HepG2 (cell line): ENCODE measurements around the gene TMEM183A. TPM values are rescaled to one million over a fixed set of nuclear protein-coding genes. Genes with fewer than 3 reads are reported as not detected.
A peak's percentile ranks its signal among the peaks of the same experiment; 100 is the strongest.

Experiments used
- E2F2 ChIP-seq: sonication (generic); formaldehyde crosslinking; IDR thresholded peaks from 2 replicates; pipeline ENCODE4 v1.4.0; 2020; ENCODE audit warnings: missing genetic modification reagents, borderline replicate concordance
- ELK4 ChIP-seq: sonication (generic); formaldehyde crosslinking; IDR thresholded peaks from 2 replicates; pipeline ENCODE4 v1.9.0; 2021; ENCODE audit warnings: missing genetic modification reagents, borderline replicate concordance
- ESRRA ChIP-seq: sonication (generic); formaldehyde crosslinking; IDR thresholded peaks from 2 replicates; pipeline ENCODE4 v1.5.1; 2020; ENCODE audit warnings: mild to moderate bottlenecking, low read depth, missing genetic modification reagents
- HHEX ChIP-seq: IDR thresholded peaks from 2 replicates; pipeline ENCODE4 v1.6.1; 2016; ENCODE audit warnings: control low read depth
- HNF4G ChIP-seq, 2 experiments: sonication (generic) in 1 of 2; formaldehyde crosslinking in 1 of 2; IDR thresholded peaks; 2 replicates each; pipeline versions ENCODE4 v1.4.0 to v1.6.1; 2011 to 2020; ENCODE audit warnings: borderline replicate concordance in 2 of 2, low read depth in 2 of 2, mild to moderate bottlenecking in 2 of 2, low read length in 1 of 2, missing genetic modification reagents in 1 of 2, moderate library complexity in 1 of 2
- MAF1 ChIP-seq: sonication (generic); formaldehyde crosslinking; IDR thresholded peaks from 2 replicates; pipeline ENCODE4 v1.5.0; 2020; ENCODE audit warnings: missing genetic modification reagents, borderline replicate concordance
- MED1 ChIP-seq: sonication (generic); formaldehyde crosslinking; IDR thresholded peaks from 2 replicates; pipeline ENCODE4 v1.4.0; 2020; ENCODE audit warnings: missing genetic modification reagents
- PRDM10 ChIP-seq: sonication (generic); formaldehyde crosslinking; IDR thresholded peaks from 2 replicates; pipeline ENCODE4 v1.4.0; 2020; ENCODE audit warnings: low read depth, missing genetic modification reagents
- REPIN1 ChIP-seq: sonication (generic); formaldehyde crosslinking; IDR thresholded peaks from 2 replicates; pipeline ENCODE4 v1.8.0; 2022; ENCODE audit warnings: missing genetic modification reagents, low read depth, mild to moderate bottlenecking, borderline replicate concordance
- SRY ChIP-seq: sonication (generic); formaldehyde crosslinking; IDR thresholded peaks from 2 replicates; pipeline ENCODE4 v1.8.0; 2022; ENCODE audit warnings: mild to moderate bottlenecking, missing genetic modification reagents
- STAT5B ChIP-seq: sonication (generic); formaldehyde crosslinking; IDR thresholded peaks from 2 replicates; pipeline ENCODE4 v1.4.0; 2020; ENCODE audit warnings: missing genetic modification reagents
- ZNF292 ChIP-seq: sonication (generic); formaldehyde crosslinking; IDR thresholded peaks from 2 replicates; pipeline ENCODE4 v1.8.1; 2022; ENCODE audit warnings: mild to moderate bottlenecking, low read depth, missing genetic modification reagents, borderline replicate concordance
- ZNF318 ChIP-seq: sonication (generic); formaldehyde crosslinking; IDR thresholded peaks from 2 replicates; pipeline ENCODE4 v1.4.0; 2020; ENCODE audit warnings: mild to moderate bottlenecking, missing genetic modification reagents
- ZNF75D ChIP-seq: sonication (generic); formaldehyde crosslinking; IDR thresholded peaks from 2 replicates; pipeline ENCODE4 v1.8.1; 2023; ENCODE audit warnings: missing genetic modification reagents, mild to moderate bottlenecking, borderline replicate concordance
- ZNF841 ChIP-seq: sonication (generic); formaldehyde crosslinking; IDR thresholded peaks from 2 replicates; pipeline ENCODE4 v1.8.1; 2023; ENCODE audit warnings: missing genetic modification reagents, borderline replicate concordance
- polyA plus RNA-seq, 8 experiments: library from polyadenylated mRNA; depleted of rRNA in 3 of 8; stranded (reverse) in 7 of 8; unstranded in 1 of 8; fragments of >200 nt; fragmentation: Illumina TruSeq in 4 of 8; extraction: Trizol in 4 of 8; gene quantifications; 2 replicates each; pipeline versions ENCODE4 v1.2.1 to v1.2.3, GENCODE V29; 2011 to 2016; ENCODE audit warnings: low read depth in 4 of 8, missing spikeins in 1 of 8, mixed read lengths in 1 of 8; ENCODE audit not compliant: insufficient read depth in 1 of 8
- total RNA-seq, 5 experiments: library from RNA; depleted of rRNA; stranded (reverse); fragments of >200 nt; fragmentation: Illumina TruSeq; extraction: Trizol; gene quantifications; 2 replicates each; pipeline ENCODE4 v1.2.3, GENCODE V29; 2016; ENCODE audit warnings: low read depth in 1 of 5

The TMEM183A gene
- total and polyA plus RNA-seq, 2 of the 13 experiments (the other 11 are each of a cell fraction or from before 2014, with no cell fraction given): 59.7 to 82.0 TPM

- TF ChIP-seq ESRRA (CRISPR knock-in tag) (peak; percentile 99), ZNF318 (CRISPR knock-in tag) (no peak), STAT5B (CRISPR knock-in tag) (no peak), ZNF75D (no peak), HHEX (CRISPR knock-in tag) (no peak), MED1 (no peak), HNF4G (IDR thresholded peaks at IDR 0.05; ENCODE audit: borderline replicate concordance, low read depth, low read length) (peak; percentile 74), HNF4G (CRISPR knock-in tag; IDR thresholded peaks at IDR 0.05; ENCODE audit: borderline replicate concordance, low read depth) (no peak), MAF1 (CRISPR knock-in tag) (no peak), ZNF841 (CRISPR knock-in tag) (no peak), ELK4 (CRISPR knock-in tag) (no peak), PRDM10 (CRISPR knock-in tag) (no peak), E2F2 (CRISPR knock-in tag) (no peak), REPIN1 (CRISPR knock-in tag) (no peak), SRY (CRISPR knock-in tag) (no peak), ZNF292 (no peak)
These were observed 5.2 kb upstream of the TMEM183A start (continued) for GRCh38 chr1:203001986-203002385.
